HG03342 (cell line): ENCODE measurements around the gene ATP1A3.
"Not testable (repeated sequence)": the region's sequence is repeated elsewhere in the genome, so short reads cannot be mapped to it uniquely, and the experiment has no call there.

ENCODE experiments used
- ATAC-seq: cut with Tn5 transposase; IDR thresholded peaks from one replicate; pipeline ENCODE4 v1.9.1; 2021; ENCODE audit warnings: mild to moderate bottlenecking, moderate library complexity; ENCODE audit not compliant: unreplicated experiment

ATP1A3 gene

DNA sequence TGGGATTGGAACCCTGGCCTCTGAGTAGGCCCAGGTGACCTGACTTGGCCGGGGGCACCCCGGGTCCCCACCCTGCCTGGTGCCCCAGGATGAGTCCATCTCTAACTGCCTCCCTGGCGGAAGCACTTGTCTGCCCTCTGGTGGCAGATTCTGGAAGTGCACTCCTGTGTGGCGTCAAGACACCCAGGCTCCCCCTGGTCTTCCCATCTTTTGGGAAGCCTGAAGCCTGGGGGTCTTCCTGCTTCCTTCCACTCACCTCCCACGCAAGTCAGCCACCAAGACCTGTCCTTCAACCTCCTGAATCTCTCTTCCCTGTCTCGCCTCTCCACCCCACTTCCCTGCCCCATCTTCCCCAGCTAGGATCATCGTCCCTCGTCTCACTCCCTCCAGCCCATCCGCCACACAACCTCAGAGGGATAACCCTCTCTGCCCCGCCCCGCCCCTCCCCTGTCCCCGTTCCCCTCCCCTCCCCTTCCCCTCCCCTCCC lies 42.3 kb downstream of the ATP1A3 start:
- no peak for ATAC-seq

DNA sequence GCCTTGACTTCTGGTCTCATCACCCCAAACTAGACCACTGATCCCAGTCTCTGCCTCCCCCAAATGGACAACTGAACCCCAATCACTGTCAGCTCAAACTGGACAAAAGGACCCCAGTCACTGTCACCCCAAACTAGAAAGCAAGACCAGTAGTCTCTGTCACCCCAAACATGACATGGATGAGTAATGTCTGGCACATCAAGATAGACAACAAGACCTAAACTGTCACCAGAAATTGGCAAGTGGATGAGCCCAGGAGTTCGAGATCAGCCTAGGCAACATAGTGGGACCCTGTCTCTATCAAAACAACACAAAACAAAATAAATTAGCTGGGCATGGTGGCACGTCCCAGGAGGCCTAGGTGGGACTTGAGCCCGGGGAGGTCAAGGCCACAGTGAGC lies 46.9 kb downstream of the ATP1A3 start:
- ATAC-seq, result no peak

DNA sequence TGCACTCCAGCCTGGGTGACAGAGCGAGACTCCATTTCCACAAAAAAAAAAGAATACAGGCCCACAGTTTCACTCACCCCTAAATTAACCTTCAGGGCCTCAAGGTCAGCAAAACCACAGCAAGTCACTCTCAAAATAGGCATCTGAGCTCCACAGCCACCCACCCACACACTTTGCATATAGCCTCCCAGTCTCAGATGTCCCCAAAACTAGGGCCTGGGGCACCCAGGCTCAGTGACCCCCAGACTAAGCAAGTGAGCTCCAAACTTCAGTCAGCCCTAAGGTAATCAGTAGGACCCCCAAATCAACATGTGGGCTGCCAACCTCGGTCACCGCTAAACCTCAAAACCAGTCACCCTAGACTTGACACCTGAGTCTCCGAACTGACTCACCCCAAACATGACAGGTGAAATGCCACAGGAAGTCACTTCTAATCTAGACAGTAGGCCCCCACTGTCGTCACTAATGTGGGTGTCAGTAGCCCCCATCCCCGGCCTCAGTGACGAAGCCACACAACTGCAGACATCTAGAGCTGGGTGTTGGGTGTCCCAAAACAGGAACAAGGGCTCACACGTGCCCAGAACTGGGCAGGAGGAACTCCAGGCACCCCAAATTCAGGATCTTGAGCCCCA lies 48.8 kb downstream of the ATP1A3 start:
- peak; percentile 77 for ATAC-seq

DNA sequence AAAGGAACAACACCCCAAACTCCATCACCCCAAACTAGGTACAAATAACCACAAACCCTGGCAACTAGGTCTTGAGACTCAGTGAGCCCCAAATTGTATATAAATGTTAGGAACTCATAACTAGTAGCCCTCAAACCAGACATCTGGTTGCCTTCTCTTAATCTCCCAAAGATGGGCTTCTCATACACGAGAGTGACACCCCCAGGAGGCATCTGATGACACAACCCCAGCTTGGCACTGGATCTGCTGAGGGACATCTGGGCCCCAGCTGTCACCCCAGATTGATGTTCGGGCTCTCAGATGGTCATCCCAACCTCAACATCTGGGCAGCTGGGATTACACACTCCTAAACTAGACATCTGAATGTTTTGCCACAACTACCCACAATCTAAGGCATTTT lies 49.7 kb downstream of the ATP1A3 start:
- ATAC-seq, result no peak

DNA sequence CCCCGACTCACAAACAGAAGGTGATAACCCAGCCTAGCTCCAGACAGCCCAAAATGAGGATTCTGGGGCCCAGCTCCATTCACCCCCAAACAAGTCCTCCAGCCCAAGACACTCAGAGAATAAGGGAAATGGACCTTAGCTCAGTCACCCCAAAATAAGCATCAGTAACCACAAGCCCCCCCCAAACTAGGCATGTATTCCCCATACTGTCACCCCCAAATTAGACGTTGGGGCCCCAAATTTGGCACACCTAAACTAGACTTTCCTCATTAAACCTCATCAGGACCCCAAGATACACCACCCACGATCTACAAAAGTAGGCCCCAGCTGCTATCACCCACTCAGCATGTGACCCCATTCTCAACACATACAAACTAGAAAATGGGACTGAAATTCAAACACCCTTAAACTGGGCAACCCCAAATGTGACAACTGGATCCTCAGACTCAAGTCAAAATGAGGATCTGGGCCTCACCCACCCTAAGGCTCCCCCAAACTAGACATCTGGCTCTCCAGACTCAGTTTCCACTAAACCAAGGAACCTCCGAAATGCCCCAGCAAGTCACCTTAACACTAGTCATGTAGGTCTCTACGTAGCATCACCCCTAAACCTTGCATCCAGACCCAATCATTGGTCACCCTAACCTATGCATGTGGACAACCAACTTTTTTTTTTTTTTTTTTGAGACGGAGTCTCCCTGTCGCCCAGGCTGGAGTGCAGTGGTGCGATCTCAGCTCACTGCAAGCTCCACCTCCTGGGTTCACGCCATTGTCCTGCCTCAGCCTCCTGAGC lies 52.4 kb downstream of the ATP1A3 start:
- no peak for ATAC-seq

DNA sequence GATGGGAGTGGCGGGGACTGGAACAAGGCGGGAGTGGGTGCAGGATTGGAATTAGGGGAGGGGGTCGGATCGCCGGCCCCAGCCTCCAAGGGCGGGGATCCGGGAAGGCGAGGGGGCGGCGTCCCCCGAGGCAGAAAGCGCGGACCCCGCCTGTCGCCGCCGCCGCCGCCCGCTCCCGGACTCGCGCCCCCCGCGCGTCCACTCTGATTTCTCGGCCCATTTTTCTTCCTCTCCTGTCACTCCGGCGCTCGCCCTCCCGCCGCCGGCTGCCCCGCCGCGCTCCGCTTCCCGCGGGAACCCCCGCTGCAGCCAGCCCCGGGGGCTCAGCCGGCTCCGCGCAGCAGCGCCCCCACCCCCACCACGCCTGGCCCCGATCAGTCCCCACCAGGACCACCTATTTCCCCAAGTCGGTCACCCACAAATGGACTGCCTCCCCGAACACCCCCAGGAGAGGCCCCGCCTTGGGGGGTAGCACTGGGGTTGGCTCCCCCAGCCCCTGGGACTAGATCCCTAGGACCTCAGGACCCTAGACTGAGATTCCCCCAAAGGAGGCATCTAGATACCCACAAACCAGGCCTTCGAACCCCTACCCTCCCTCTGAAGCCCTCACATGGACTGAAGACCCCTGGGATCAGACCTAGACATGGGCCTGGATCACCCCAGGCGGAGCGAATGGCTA lies 53.2 kb downstream of the ATP1A3 start:
- no peak for ATAC-seq

DNA sequence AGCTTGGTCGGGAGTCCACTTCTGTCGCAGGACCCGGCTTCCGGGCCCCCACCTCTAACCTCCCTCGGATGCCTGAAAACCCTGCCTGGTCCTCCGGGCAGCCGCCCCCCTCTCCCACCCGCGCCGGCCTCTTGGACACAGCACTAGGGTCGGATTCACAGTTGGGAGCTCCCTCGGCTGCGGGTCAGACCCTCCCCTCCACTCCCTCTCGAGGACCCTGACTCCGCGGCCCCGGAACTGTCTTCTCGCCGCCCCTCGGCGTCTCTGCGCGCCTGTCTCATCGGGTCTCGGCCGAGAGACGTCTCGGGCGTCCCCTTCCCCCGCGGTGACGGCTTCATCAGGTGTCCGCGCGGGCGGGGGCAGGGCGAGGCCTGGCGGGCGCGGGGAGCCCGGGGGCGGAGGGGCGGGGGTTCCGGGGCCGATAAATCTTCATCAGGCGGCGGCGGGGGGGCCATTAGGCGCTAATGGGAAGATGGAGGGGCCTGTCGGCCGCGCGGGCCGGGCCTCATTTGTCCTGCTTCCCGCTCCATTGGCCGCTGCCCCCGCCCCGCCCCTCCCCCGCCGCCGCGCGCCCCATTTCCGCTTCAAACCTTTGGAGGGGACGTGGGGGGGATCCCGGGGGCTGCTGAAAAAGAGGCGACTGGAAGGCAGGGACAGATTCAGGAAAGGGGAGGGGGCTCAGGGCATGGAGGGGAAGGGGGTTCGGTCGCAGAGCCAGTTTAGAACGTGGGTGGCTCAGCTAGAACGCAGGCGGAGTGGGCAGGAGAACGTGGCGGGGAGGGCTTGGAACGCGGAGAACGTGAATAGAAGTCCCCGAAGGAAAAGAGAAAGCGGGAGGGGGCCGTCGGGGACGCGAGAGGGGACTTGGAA lies 53.9 kb downstream of the ATP1A3 start:
- ATAC-seq, result no peak

DNA sequence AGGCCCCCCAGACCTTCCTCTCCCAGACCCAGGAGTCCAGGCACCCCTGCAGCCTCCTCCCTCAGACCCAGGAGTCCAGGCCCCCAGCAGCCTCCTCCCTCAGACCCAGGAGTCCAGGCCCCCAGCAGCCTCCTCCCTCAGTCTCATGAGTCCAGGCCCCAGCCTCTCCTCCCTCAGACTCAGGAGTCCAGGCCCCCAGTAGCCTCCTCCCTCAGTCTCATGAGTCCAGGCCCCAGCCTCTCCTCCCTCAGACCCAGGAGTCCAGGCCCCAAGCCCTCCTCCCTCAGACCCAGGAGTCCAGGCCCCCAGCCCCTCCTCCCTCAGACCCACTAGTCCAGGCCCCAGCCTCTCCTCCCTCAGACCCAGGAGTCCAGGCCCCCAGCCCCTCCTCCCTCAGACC lies 54.8 kb downstream of the ATP1A3 start:
- ATAC-seq, result not testable (repeated sequence)

DNA sequence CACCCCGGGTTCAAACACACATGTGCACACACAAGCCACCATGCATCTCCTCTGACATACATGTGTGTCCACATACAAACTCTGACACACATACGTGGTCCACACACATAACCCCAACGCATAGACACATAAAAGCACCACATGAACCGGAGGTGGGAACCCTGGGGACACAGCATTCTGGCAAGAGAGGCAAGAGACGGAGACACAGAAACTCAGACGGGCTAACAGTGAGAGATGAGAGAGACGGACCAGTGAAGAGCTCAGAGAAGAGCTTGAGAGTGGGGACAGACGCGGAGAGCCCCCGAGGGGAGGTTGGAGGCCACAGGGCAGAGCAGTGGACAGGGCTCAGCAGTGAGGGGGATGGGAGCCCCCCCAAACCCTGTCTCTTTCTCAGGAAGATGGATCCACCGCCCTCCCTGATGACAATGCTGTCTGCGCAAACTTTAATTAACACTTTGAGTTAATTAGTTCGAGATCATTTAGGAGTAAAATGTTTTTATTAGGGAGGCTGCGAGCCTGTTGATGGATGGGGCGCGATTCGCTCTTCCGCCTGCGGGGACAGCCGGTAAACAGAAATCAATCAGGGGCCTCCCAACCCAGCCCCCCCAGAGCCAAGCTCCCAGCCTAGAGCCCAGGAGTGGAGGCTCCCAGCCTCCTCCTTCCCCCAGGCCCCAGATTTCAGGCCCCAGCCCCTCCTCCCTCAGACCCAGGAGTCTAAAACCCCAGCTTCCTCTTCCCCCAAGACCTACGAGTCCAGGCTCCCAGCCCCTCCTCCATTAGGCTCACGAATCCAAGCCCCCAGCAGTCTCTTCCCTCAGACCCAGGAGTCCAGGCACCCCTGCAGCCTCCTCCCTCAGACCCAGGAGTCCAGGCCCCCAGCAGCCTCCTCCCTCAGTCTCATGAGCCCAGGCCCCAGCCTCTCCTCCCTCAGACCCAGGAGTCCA lies 56.2 kb downstream of the ATP1A3 start:
- ATAC-seq, result no peak

DNA sequence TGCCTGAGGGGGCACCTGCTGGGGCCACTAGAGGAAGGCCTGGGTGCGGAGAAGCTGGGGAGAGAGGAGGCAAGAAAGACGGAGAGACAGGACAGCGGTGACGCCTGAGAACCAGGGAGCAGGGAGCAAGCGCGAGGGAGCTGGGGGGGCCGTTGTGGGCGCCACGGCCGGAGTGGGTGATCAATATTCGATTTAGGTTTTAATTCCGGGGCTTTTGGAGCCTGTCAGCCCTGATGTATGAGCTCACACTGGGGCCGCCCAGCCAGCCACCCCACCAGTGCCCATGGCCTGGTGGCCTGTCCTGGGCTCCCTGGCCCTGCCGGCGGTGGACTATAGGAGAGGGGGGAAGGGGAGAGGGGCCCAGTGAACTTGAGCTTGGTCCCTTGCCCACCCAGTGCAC lies 57.1 kb downstream of the ATP1A3 start:
- ATAC-seq, result no peak

DNA sequence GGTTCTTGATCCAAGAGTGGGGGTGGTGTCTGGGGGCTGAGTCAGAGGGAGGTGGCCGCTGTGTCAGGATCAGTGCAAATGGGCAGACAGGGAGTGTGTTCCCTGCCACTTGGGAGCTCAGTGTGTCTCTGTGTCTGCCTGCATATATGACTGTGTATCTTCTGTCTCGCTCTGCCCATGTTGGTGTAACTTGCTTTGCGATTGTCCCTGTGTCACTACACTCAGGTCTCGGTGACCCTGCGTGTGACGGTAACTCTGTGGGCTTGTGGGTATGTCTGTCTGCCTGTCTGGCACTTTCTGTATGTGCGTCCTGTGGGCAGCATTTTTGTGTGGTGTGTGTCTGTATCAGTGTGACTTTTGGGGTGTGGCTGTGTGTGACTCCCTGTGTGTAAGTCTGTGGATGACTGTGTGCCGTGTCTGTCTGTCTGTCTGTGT lies 57.6 kb downstream of the ATP1A3 start:
- no peak for ATAC-seq

DNA sequence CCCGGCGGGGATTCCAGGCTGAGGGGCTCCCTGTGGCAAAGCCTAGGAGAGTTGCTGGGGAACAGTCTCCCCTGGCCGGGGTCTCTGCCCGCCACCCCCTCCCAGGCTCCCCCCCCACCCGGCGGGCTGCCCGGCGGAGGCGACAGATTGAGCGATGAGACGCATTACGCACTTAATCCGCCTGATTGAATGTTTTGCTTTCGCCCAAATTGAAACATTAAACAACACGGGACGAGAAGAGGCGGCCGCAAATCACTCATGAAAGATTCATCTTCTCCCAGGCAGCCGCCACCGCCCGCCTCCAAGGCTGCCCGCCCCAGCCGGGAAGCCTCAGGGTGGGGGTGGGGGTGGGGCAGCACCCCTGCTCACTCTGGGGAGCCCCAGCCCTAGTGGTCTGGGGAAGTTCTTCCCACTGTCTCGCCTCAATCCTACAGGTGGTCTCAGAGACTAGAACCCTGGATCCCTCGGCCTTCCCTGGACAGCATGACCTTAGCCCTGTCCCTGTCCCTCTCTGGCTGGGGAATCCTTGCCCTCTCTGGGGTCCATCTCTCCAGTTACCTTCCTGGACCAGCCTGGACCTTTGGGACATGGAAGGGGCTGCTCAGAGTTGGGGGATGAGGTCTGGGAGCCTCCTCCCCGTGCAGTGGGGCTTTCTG lies 58.1 kb downstream of the ATP1A3 start:
- no peak for ATAC-seq

DNA sequence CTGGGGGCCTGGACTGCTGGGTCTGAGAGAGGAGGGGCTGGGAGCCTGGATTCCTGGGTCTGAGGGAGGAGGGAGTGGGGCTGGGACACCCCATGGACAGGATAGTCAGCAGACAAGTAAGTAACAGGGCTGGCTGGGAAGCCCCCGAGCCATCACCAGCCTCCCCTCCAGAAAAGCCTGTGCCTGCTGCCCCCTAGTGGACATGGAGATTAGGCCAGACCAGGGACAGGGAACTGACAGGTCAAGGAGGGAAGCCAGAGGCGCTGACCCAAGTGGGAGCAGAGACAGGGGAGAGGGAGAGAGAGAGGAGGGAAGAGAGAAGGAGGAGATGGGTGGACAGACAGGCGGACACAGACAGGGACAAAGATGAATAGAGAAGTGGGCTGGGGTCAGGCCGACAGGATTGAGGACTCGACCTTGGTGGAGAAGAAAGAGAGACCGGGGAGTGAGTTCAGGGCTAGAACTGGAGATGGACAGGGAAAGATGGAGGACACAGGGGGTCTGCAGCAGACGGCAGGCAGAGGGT lies 59.1 kb downstream of the ATP1A3 start:
- ATAC-seq, result no peak

DNA sequence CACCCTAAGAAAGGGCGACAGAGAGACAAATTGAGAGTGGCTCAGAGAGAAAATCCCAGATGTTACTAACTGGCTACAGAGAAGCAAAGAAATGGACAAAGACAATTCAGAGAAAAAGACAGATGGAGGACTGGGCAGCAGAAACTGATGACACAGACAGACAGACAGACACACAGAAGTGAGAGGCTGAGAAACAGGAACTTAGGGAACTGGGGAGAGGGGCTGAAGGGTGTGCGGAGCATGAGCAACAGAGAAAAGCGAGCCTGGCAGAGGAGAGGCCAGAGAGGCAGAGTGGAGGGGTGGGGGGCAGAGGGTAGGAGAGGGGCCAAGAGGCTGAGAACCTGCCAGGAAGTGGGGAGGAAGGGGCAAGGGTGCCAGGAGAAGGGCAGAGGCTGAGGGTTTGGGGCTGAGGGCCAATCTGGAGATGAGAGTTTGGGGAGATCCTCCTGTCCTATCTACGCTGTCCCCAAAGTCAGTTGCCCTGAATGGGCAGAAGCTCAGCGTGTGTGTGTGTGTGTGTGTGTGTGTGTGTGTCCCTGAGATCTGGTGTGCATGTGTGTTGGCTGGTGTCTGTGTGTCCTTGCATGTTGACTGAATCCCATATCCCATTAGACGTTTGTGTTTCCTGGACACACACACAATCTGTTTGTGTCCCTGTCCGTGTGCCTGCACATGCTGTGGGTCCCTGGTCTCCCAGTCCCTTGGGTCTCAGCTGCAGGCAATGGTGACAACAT lies 60.2 kb downstream of the ATP1A3 start:
- ATAC-seq, result no peak

DNA sequence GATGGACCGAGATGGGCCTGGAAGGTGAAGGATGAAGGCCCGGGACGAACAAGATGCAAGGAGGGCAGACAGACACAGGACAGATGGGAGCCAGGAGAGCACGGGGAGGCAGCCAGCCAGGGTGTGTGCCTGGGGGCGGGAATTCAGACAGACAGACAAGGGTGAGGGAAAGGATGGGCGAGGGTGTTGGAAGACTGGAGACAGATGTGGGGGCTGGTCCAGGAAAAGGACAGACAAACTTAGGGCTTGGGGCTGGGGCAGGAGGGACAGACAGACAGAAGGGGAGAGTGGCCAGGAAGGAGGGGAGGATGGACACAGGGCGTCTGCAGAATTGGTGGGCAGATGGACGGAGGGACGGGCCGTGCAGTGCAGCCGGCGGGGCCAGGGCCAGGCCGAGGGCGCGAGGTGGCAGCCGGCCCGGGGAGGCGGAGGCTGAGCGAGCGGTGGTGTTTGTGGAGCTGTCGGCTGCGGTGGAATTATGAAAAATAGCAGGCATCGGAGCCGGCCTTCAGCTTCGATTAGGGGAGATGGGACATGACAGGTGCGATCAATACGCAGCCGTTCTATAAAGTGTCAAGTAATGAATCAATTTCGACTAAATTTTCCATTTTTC lies 61.2 kb downstream of the ATP1A3 start:
- ATAC-seq, result no peak

DNA sequence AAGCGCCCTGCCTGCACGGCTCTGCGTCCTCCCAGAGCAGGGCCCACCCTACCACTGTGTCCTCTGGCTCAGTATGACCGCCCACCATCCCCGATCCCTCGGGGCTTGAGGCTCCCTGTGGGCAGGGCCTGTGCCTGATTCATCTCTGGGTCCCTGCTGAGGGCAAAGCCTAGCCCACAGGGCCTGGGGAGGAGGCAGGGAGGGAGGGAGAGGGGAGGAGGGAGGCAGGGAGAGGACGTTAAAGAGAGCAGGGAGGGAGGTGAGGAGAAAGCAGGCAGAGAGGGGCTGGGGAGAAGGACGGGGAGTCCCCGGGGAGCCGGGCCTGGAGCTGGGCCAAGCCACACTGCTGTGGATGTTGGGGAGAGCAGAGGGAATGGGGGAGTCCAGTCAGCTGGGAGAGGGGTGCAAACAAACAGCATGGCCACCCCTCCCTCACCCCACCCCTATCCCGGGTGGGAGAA lies 61.7 kb downstream of the ATP1A3 start:
- ATAC-seq, result no peak

DNA sequence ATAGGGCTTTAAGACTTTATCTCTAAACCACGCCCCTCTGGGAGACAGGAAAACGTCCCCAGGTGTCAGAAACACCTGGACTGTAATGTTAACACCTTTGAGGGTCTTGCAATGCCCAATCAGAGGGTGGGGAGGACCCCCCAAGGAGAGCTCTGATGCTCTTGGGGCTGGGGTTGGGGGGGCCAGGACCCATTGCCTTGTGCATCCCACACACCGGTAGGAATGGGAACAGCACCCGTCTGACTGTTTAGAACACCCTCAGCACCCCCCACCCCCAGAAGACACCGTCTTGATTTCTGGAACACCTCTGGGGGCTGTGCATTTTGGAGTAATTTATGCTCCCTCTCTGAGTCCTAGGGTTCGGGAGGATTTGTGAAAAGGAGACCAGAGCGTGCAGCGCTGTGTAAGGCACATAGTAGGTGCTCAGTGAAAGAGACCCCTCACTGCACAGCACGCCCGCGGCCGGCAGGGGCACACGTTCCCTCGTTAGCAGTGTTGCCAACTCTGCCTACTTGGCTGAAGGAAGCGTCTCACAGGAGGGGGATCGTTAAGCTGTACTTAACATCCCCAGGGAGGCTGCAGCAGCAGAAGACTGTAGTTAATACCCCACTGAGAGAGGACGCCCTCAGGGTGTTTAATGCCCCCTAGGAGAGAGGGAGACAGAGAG lies 63.0 kb downstream of the ATP1A3 start:
- no peak for ATAC-seq
